Activated gamma-delta T cell treated with anti-CD3 and anti-CD28 coated beads, Interleukin-2, amount 50 U/mL, for 16 hours (primary cell): ENCODE results near the gene AZU1.

Experiments used
- DNase-seq: peaks from one replicate; pipeline ENCODE4 v3.0.0-alpha.2; 2020; ENCODE audit warnings: low read depth

The AZU1 gene

GRCh38 chr19:827710-828321 is at the start of gene AZU1:
AZU1 (plus strand) TSS chr19:827837; CDS start chr19:827847, 10 bp downstream.
- no peak for DNase-seq

GRCh38 chr19:778910-779653 is 48.6 kb upstream of the AZU1 start:
- no peak for DNase-seq

GRCh38 chr19:780935-781334 is 46.7 kb upstream of the AZU1 start:
- DNase-seq: no peak

GRCh38 chr19:781800-782184 is 45.8 kb upstream of the AZU1 start:
- no peak for DNase-seq

GRCh38 chr19:782185-782877 is 45.3 kb upstream of the AZU1 start:
- no peak for DNase-seq

GRCh38 chr19:782878-783668 is 44.6 kb upstream of the AZU1 start:
- DNase-seq: no peak

- DNase-seq: no peak
Measured at GRCh38 chr19:784541-784940, 43.1 kb upstream of the AZU1 start.

- DNase-seq: no peak
Measured at GRCh38 chr19:787536-787935, 40.1 kb upstream of the AZU1 start.

- no peak for DNase-seq
Measured at GRCh38 chr19:788686-788982, 39.0 kb upstream of the AZU1 start.

- DNase-seq: no peak
Measured at GRCh38 chr19:788983-789700, 38.5 kb upstream of the AZU1 start.

- DNase-seq: no peak
Measured at GRCh38 chr19:789701-790060, 38.0 kb upstream of the AZU1 start.

- DNase-seq: no peak
Measured at GRCh38 chr19:791007-791566, 36.5 kb upstream of the AZU1 start.

- DNase-seq: no peak
Measured at GRCh38 chr19:791567-792305, 35.9 kb upstream of the AZU1 start.

- no peak for DNase-seq
Measured at GRCh38 chr19:792306-792885, 35.2 kb upstream of the AZU1 start.

- no peak for DNase-seq
Measured at GRCh38 chr19:793806-794205, 33.8 kb upstream of the AZU1 start.

GRCh38 chr19:795073-795611 is 32.5 kb upstream of the AZU1 start:
- DNase-seq: no peak

GRCh38 chr19:795691-796581 is 31.7 kb upstream of the AZU1 start:
- DNase-seq: no peak

- peak; percentile 99 for DNase-seq
Measured at GRCh38 chr19:796692-797527, 30.7 kb upstream of the AZU1 start, which contains the start of gene PTBP1. PTBP1 (plus strand) TSS chr19:797452; CDS start chr19:797498, 46 bp downstream.
